Endothelial cell of umbilical vein (primary cell): ENCODE results near the gene SAMD4A. TPM values are rescaled to one million over a fixed set of nuclear protein-coding genes. Genes with fewer than 3 reads are reported as not detected.

Experiments used
- BruUV-seq: library from RNA; stranded (reverse); fragments of 400-500 nt; replicated peaks from 2 replicates; lab custom pipeline; 2021; lab: Mats Ljungman, UMichigan
- CTCF ChIA-PET: fragments of 300-600, 350-600 bp; sonication (Branson Sonifier 250); formaldehyde crosslinking; loops from one replicate; lab custom pipeline; 2021; ENCODE audit warnings: antibody characterized with exemption, inconsistent platforms; lab: Charles Lee
- POLR2A ChIA-PET: fragments of 300-600, 350-600 bp; sonication (Branson Sonifier 250); formaldehyde crosslinking; loops from one replicate; lab custom pipeline; 2021; ENCODE audit warnings: antibody characterized with exemption, inconsistent platforms; lab: Charles Lee
- DNase-seq: peaks from one replicate; pipeline ENCODE4 v3.0.0-alpha.2; 2011; ENCODE audit warnings: low read depth, low spot score
- FAIRE-seq: peaks from 2 replicates; lab custom pipeline; 2011; peaks lifted over from hg19 to GRCh38; lab: Jason Lieb, UNC
- H2AFZ ChIP-seq: 2 replicates; pipeline ENCODE4 v1.6.0; 2012; ENCODE audit warnings: low read depth, low read length, control low read depth, inconsistent platforms
- H3K27ac ChIP-seq: 2 replicates; pipeline ENCODE4 v1.5.1; 2011; ENCODE audit warnings: low read depth, mild to moderate bottlenecking, control low read depth, low read length, moderate library complexity; ENCODE audit not compliant: insufficient read depth
- H3K27me3 ChIP-seq, 2 experiments: 2 replicates each; pipeline versions ENCODE4 v1.6.0 to v1.6.1; 2011; ENCODE audit warnings: low read length in 2 of 2, mixed read lengths in 1 of 2; ENCODE audit not compliant: control insufficient read depth in 2 of 2, insufficient read depth in 2 of 2
- H3K36me3 ChIP-seq, 2 experiments: 2 replicates in 1 of 2; 3 replicates in 1 of 2; pipeline ENCODE4 v1.5.1; 2011; ENCODE audit warnings: low read length in 2 of 2, mild to moderate bottlenecking in 1 of 2, moderate library complexity in 1 of 2; ENCODE audit not compliant: control insufficient read depth in 2 of 2, insufficient read depth in 2 of 2; ENCODE audit errors: extremely low read depth in 1 of 2
- H3K4me1 ChIP-seq: 3 replicates; pipeline ENCODE4 v1.5.1; 2011; ENCODE audit warnings: mild to moderate bottlenecking, low read length; ENCODE audit not compliant: control insufficient read depth, insufficient read depth; ENCODE audit errors: extremely low read depth
- H3K4me2 ChIP-seq: 2 replicates; pipeline ENCODE4 v1.6.1; 2011; ENCODE audit warnings: low read length, control low read depth, mixed read lengths; ENCODE audit not compliant: insufficient read depth
- H3K4me3 ChIP-seq, 3 experiments: fragments of 200-600 bp in 1 of 3; sonication (generic), shearing (Covaris generic) in 1 of 3; replicated peaks in 1 of 3; 2 replicates each; pipeline ENCODE4 v1.5.1; 2011 to 2016; ENCODE audit warnings: control low read depth in 3 of 3, low read length in 3 of 3, mild to moderate bottlenecking in 2 of 3, inconsistent platforms in 1 of 3, low read depth in 1 of 3, moderate library complexity in 1 of 3; ENCODE audit not compliant: insufficient read depth in 1 of 3
- H3K79me2 ChIP-seq: 2 replicates; pipeline ENCODE4 v1.6.0; 2012; ENCODE audit warnings: low read length, inconsistent platforms; ENCODE audit not compliant: control insufficient read depth, insufficient read depth
- H3K9ac ChIP-seq: replicated peaks from 2 replicates; pipeline ENCODE3; 2011; ENCODE audit warnings: low read length, control low read depth; ENCODE audit not compliant: insufficient read depth; ENCODE audit errors: extremely low read depth
- H3K9me1 ChIP-seq: replicated peaks from 3 replicates; pipeline ENCODE4 v1.6.0; 2011; ENCODE audit warnings: mild to moderate bottlenecking, low read length; ENCODE audit not compliant: control insufficient read depth, insufficient read depth; ENCODE audit errors: extremely low read depth
- H3K9me3 ChIP-seq: replicated peaks from 2 replicates; pipeline ENCODE4 v1.5.1; 2012; ENCODE audit warnings: low read length, inconsistent platforms; ENCODE audit not compliant: control insufficient read depth, insufficient read depth
- H4K20me1 ChIP-seq: replicated peaks from 2 replicates; pipeline ENCODE3; 2011; ENCODE audit warnings: mild to moderate bottlenecking, low read length; ENCODE audit not compliant: control insufficient read depth, insufficient read depth; ENCODE audit errors: extremely low read depth
- EZH2 ChIP-seq: IDR thresholded peaks from 2 replicates; pipeline ENCODE4 v1.6.1; 2012; ENCODE audit warnings: borderline replicate concordance, low read depth, mild to moderate bottlenecking, moderate library complexity, low read length, inconsistent platforms; ENCODE audit not compliant: severe bottlenecking
- GATA2 ChIP-seq: IDR thresholded peaks from 2 replicates; pipeline ENCODE4 v1.7.0; 2011; ENCODE audit warnings: low read depth, mild to moderate bottlenecking, moderate library complexity, mixed read lengths, low read length; ENCODE audit not compliant: insufficient read length, insufficient read depth
- MYC ChIP-seq: IDR thresholded peaks from one replicate; pipeline ENCODE4 v1.6.1; 2011; ENCODE audit warnings: mild to moderate bottlenecking, low read depth, low read length
- POLR2A ChIP-seq: IDR thresholded peaks from 2 replicates; pipeline ENCODE4 v1.6.1; 2012; ENCODE audit warnings: low read depth, mild to moderate bottlenecking, control low read depth, low read length
- dilution Hi-C: fragments of 300-500 bp; cut with MboI; formaldehyde crosslinking; loops from one replicate; pipeline ENCODE4 v1.15.0; 2019; ENCODE audit warnings: low sequenced_read_pairs; ENCODE audit not compliant: extremely low pct_ligation_motif_present
- intact Hi-C: fragments of 100-400 bp; cut with micrococcal nuclease; formaldehyde crosslinking; loops from one replicate; pipeline ENCODE4 v1.10.0; 2022
- polyA plus RNA-seq, 4 experiments: library from polyadenylated mRNA; depleted of rRNA in 3 of 4; stranded (reverse) in 3 of 4; unstranded in 1 of 4; fragments of >200 nt; gene quantifications; 2 replicates each; pipeline versions ENCODE4 v1.2.1 to v1.2.3, GENCODE V29; 2011 to 2012; ENCODE audit warnings: missing spikeins in 1 of 4
- total RNA-seq: library from RNA; stranded (reverse); gene quantifications from 2 replicates; pipeline ENCODE4 v1.2.3, GENCODE V29; 2021
- TF ChIP-seq, protein P1 (sequence below): IDR thresholded peaks from 2 replicates; pipeline ENCODE4 v1.6.1; 2011; ENCODE audit not compliant: insufficient read depth, insufficient read length

SAMD4A gene
- total and polyA plus RNA-seq, 2 donors (not counting 3 experiments of a cell fraction or from before 2014, with no cell fraction given) = 37.7 to 95.3 TPM

DNA sequence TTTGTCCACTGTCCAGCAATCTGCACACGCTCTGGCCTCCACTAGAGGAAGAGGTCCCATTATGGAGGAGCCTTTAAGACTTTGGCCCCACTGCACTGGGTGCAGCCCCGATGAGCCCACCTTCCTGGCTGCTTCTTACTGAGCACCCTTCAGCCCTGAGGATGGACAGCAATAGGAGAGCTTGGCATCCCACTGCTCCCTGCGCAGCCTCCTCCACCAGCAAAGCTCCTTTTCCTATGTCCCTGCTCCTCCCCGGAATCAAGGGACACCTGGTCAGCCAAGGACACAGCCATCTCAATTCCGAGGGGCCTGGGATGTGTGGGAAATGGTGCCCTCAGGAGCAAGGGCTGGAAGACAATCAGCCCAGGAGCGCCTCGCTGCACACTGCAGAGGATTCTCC lies 241.0 kb downstream of the SAMD4A start:
- FAIRE-seq = no peak
- Histone ChIP-seq H3K9me1 (no peaks in the 10 kb centered on the region), H3K36me3 (no peaks in the 10 kb centered on the region), H3K4me3 (no peak overlapping the region), H3K27ac (no peak overlapping the region), H2AFZ (no peak overlapping the region), H3K27me3 (peaks cover 7 to 12% of the 10 kb centered on the region in 2 experiments), H3K9ac (no peak overlapping the region), H3K9me3 (no peaks in the 10 kb centered on the region), H3K4me2 (no peak overlapping the region), H3K79me2 (no peaks in the 10 kb centered on the region), H4K20me1 (no peaks in the 10 kb centered on the region), H3K4me1 (no peaks in the 10 kb centered on the region)
- DNase-seq = no peak
- no peak for TF ChIP-seq GATA2
- TF ChIP-seq POLR2A = no peak
- no peak for TF ChIP-seq EZH2
- TF ChIP-seq, protein P1, sequence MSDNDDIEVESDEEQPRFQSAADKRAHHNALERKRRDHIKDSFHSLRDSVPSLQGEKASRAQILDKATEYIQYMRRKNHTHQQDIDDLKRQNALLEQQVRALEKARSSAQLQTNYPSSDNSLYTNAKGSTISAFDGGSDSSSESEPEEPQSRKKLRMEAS = no peak
- TF ChIP-seq MYC = no peak
- no TSS peak for BruUV-seq
- CTCF ChIA-PET = interaction anchor here (1.1 to 4.8 kb wide), 7 partner anchors 10 to 320 kb away, joined by 3 to 50 read pairs (median 3); no protein-coding TSS in a partner anchor
- POLR2A ChIA-PET = no interaction called here
- dilution Hi-C loops (no loop called here), intact Hi-C loops (loop anchor here (5.0 kb wide), 1 partner anchor 301 kb away; the partner anchor contains the start of gene CGRRF1)

DNA sequence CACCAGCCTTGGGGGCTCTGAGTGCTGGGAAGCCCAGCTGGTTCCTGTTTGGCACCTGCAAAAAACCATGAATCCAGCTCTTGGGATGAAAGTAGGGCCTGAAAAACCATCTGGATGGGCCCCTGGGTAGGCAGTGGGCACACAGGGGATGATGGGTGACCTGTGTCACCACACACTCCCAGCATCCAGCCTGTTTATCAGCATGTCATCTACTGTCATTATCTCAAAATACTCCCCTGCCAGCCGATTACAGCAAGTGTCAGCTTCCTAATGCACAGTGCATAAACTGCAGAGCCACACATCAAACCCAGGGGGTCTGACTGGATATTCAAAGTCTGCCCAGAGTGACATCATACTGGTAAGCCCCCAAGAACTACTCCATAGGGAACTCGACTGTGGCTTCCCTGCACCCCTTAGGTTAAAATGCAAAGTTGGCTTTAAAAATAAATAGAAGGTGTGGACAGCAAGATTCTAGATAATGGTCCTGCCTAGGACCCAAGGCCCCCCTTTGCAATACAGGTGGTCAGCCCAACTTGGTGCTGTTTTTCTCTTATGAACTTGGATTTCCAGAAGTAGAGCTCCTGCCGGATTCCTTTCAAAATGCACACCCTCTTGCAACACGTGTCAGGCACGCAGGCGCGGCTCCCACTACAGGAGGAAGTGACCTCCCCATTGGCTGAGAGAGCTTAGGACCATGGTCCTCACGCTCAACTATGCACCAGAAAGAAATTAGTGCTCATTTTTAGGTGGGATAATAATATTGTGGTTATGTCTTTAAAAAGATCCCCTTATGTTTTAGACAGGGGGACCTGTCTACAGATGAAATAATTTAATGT lies 241.6 kb downstream of the SAMD4A start:
- Histone ChIP-seq H3K36me3 (no peaks in the 10 kb centered on the region), H3K27ac (no peak overlapping the region), H3K4me1 (no peaks in the 10 kb centered on the region), H3K4me2 (no peak overlapping the region), H3K9me3 (no peaks in the 10 kb centered on the region), H3K27me3 (peaks cover 9 to 18% of the 10 kb centered on the region in 2 experiments), H2AFZ (no peak overlapping the region), H3K9me1 (no peaks in the 10 kb centered on the region), H3K79me2 (no peaks in the 10 kb centered on the region), H3K4me3 (no peak overlapping the region), H3K9ac (no peak overlapping the region), H4K20me1 (no peaks in the 10 kb centered on the region)
- CTCF ChIA-PET = interaction anchor here (1.1 to 4.8 kb wide), 5 partner anchors 10 to 244 kb away, joined by 3 to 50 read pairs (median 3); no protein-coding TSS in a partner anchor
- FAIRE-seq (no peak), DNase-seq (no peak)
- dilution Hi-C loops = no loop called here
- no TSS peak for BruUV-seq
- intact Hi-C loops = loop anchor here (5.0 kb wide), 1 partner anchor 301 kb away; the partner anchor contains the start of gene CGRRF1
- POLR2A ChIA-PET = no interaction called here
- no peak for TF ChIP-seq MYC
